DOHH2 (cell line): ENCODE data around the gene FIGN.

ENCODE experiments used
- H3F3A ChIP-seq: fragments of 200-600 bp; sonication (generic), shearing (Covaris generic); 2 replicates; pipeline ENCODE4 v1.6.0; 2016; ENCODE audit warnings: antibody characterized with exemption, mild to moderate bottlenecking; ENCODE audit not compliant: control insufficient read depth, insufficient read depth
- H3K27ac ChIP-seq: fragments of 200-600 bp; sonication (generic); 2 replicates; pipeline ENCODE4 v1.5.1; 2014; ENCODE audit warnings: low read depth, mild to moderate bottlenecking, low read length, moderate library complexity
- H3K27me3 ChIP-seq: fragments of 200-600 bp; sonication (generic); 2 replicates; pipeline ENCODE4 v1.6.1; 2014; ENCODE audit warnings: mild to moderate bottlenecking, low read length, mixed read lengths; ENCODE audit not compliant: control insufficient read depth
- H3K36me3 ChIP-seq: fragments of 200-600 bp; sonication (generic); 2 replicates; pipeline ENCODE4 v1.6.1; 2014; ENCODE audit warnings: mild to moderate bottlenecking, low read length, moderate library complexity, mixed read lengths; ENCODE audit not compliant: control insufficient read depth
- H3K4me1 ChIP-seq: fragments of 200-600 bp; sonication (generic); 2 replicates; pipeline ENCODE4 v1.6.1; 2014; ENCODE audit warnings: mild to moderate bottlenecking, low read length, mixed read lengths; ENCODE audit not compliant: control insufficient read depth
- H3K4me2 ChIP-seq: fragments of 200-600 bp; sonication (generic); 2 replicates; pipeline ENCODE4 v1.6.0; 2014; ENCODE audit warnings: mild to moderate bottlenecking, low read length, moderate library complexity
- H3K4me3 ChIP-seq: fragments of 200-600 bp; sonication (generic); 2 replicates; pipeline ENCODE4 v1.5.1; 2014; ENCODE audit warnings: mild to moderate bottlenecking, low read length, mixed read lengths
- H3K79me2 ChIP-seq: fragments of 200-600 bp; sonication (generic); 2 replicates; pipeline ENCODE4 v1.6.1; 2014; ENCODE audit warnings: mild to moderate bottlenecking, low read length, mixed read lengths; ENCODE audit not compliant: control insufficient read depth
- H3K9me2 ChIP-seq: fragments of 200-600 bp; sonication (generic); replicated peaks from 2 replicates; pipeline ENCODE4 v1.6.1; 2014; ENCODE audit warnings: mild to moderate bottlenecking, low read length, mixed read lengths; ENCODE audit not compliant: control insufficient read depth
- H3K9me3 ChIP-seq: fragments of 200-600 bp; sonication (generic); 2 replicates; pipeline ENCODE4 v1.6.1; 2014; ENCODE audit warnings: antibody characterized with exemption, low read length, mixed read lengths; ENCODE audit not compliant: control insufficient read depth, insufficient read depth
- H4K20me1 ChIP-seq: fragments of 200-600 bp; sonication (generic); 2 replicates; pipeline ENCODE4 v1.6.0; 2014; ENCODE audit warnings: low read depth, mild to moderate bottlenecking, antibody characterized with exemption, low read length, moderate library complexity; ENCODE audit not compliant: control insufficient read depth, insufficient read depth
- CTCF ChIP-seq: fragments of 200-600 bp; sonication (generic); IDR thresholded peaks from one replicate; pipeline ENCODE4 v1.5.1; 2014; ENCODE audit warnings: antibody characterized with exemption, mild to moderate bottlenecking, low read depth, low read length; ENCODE audit not compliant: poor library complexity, severe bottlenecking
- EZH2phosphoT487 ChIP-seq: fragments of 200-600 bp; sonication (generic); IDR thresholded peaks from 2 replicates; pipeline ENCODE4 v1.6.1; 2017; ENCODE audit warnings: borderline replicate concordance, mild to moderate bottlenecking, antibody characterized with exemption, low read length, moderate library complexity, mixed read lengths

FIGN gene

GRCh38 chr2:163767097-163767496, 31.3 kb upstream of the FIGN start:
- H3K27ac ChIP-seq: no peak overlapping the region
- H4K20me1 ChIP-seq: no peaks in the 10 kb centered on the region
- TF ChIP-seq EZH2phosphoT487 (no peak), CTCF (no peak)
- no peaks in the 10 kb centered on the region for H3F3A ChIP-seq
- H3K27me3 ChIP-seq: no peaks in the 10 kb centered on the region
- no peaks in the 10 kb centered on the region for H3K36me3 ChIP-seq
- no peak overlapping the region for H3K4me2 ChIP-seq
- no peaks in the 10 kb centered on the region for H3K9me3 ChIP-seq
- H3K4me3 ChIP-seq: no peak overlapping the region
- no peaks in the 10 kb centered on the region for H3K79me2 ChIP-seq
- H3K4me1 ChIP-seq: no peaks in the 10 kb centered on the region
- no peaks in the 10 kb centered on the region for H3K9me2 ChIP-seq

- Histone ChIP-seq H4K20me1 (no peaks in the 10 kb centered on the region), H3K4me2 (no peak overlapping the region), H3K4me1 (no peaks in the 10 kb centered on the region), H3K27me3 (no peaks in the 10 kb centered on the region), H3K27ac (no peak overlapping the region), H3F3A (no peaks in the 10 kb centered on the region), H3K79me2 (no peaks in the 10 kb centered on the region), H3K9me3 (no peaks in the 10 kb centered on the region), H3K4me3 (no peak overlapping the region), H3K9me2 (no peaks in the 10 kb centered on the region), H3K36me3 (no peaks in the 10 kb centered on the region)
- TF ChIP-seq CTCF: no peak
Observed at GRCh38 chr2:163764566-163764965, 28.8 kb upstream of the FIGN start.

GRCh38 chr2:163759013-163759412, 23.2 kb upstream of the FIGN start:
- Histone ChIP-seq H4K20me1 (no peaks in the 10 kb centered on the region), H3K4me2 (no peak overlapping the region), H3F3A (no peaks in the 10 kb centered on the region), H3K36me3 (no peaks in the 10 kb centered on the region), H3K79me2 (no peaks in the 10 kb centered on the region), H3K27me3 (no peaks in the 10 kb centered on the region), H3K4me3 (no peak overlapping the region), H3K9me3 (no peaks in the 10 kb centered on the region), H3K9me2 (no peaks in the 10 kb centered on the region), H3K4me1 (no peaks in the 10 kb centered on the region), H3K27ac (no peak overlapping the region)
- TF ChIP-seq CTCF (no peak), EZH2phosphoT487 (no peak)

GRCh38 chr2:163757814-163758213, 22.0 kb upstream of the FIGN start:
- Histone ChIP-seq H3K36me3 (no peaks in the 10 kb centered on the region), H3K4me2 (no peak overlapping the region), H3K4me3 (no peak overlapping the region), H3K4me1 (no peaks in the 10 kb centered on the region), H3K9me2 (no peaks in the 10 kb centered on the region), H3F3A (no peaks in the 10 kb centered on the region), H3K9me3 (no peaks in the 10 kb centered on the region), H3K27ac (no peak overlapping the region), H3K79me2 (no peaks in the 10 kb centered on the region), H3K27me3 (no peaks in the 10 kb centered on the region), H4K20me1 (no peaks in the 10 kb centered on the region)
- TF ChIP-seq CTCF (no peak), EZH2phosphoT487 (no peak)
